HepG2 (cell line): ENCODE results near the gene IFNK. TPM values are rescaled to one million over a fixed set of nuclear protein-coding genes. Genes with fewer than 3 reads are reported as not detected.

ENCODE experiments used
- ATAC-seq: fragments of 200-7000 bp; cut with Tn5 transposase; 3 replicates; pipeline ENCODE4 v1.9.1; 2020; ENCODE audit warnings: mild to moderate bottlenecking, moderate library complexity
- BruUV-seq: library from RNA; stranded (reverse); fragments of 400-500 nt; replicated peaks from 2 replicates; lab custom pipeline; 2021; lab: Mats Ljungman, UMichigan
- CTCF ChIA-PET: fragments of 300-600 bp; formaldehyde crosslinking; extraction: SDS; loops from one replicate; lab custom pipeline; 2021; ENCODE audit warnings: low total read pairs, inconsistent platforms, low intra/inter-chr PET ratio; lab: Yijun Ruan, JAX
- POLR2A ChIA-PET: fragments of 350-600 bp; sonication (Branson Sonifier 250); formaldehyde crosslinking; loops from one replicate; lab custom pipeline; 2020; ENCODE audit warnings: antibody characterized with exemption, inconsistent platforms; lab: Yijun Ruan, JAX
- DNase-seq: peaks from one replicate; pipeline ENCODE4 v3.0.0-alpha.2; 2015; ENCODE audit warnings: low spot score
- FAIRE-seq: peaks from 3 replicates; lab custom pipeline; 2011; peaks lifted over from hg19 to GRCh38; lab: Jason Lieb, UNC
- H2AFZ ChIP-seq: one replicate; pipeline ENCODE4 v1.6.1; 2011; ENCODE audit warnings: low read length, inconsistent platforms
- H3K27ac ChIP-seq: fragments of 300-600 bp; 3 replicates; pipeline ENCODE4 v1.8.0; 2011; ENCODE audit warnings: mixed run types, mild to moderate bottlenecking, mixed read lengths, low read length, inconsistent platforms; ENCODE audit not compliant: insufficient read depth; ENCODE audit errors: extremely low read length
- H3K27me3 ChIP-seq, 2 experiments: fragments of 200-600 bp in 1 of 2; 2 replicates in 1 of 2; 3 replicates in 1 of 2; pipeline versions ENCODE4 v1.6.0 to v1.8.0; 2011; ENCODE audit warnings: low read length in 2 of 2, mild to moderate bottlenecking in 2 of 2, moderate library complexity in 2 of 2, inconsistent platforms in 1 of 2; ENCODE audit not compliant: insufficient read depth in 2 of 2, control insufficient read depth in 1 of 2
- H3K36me3 ChIP-seq, 2 experiments: fragments of 200-600 bp in 1 of 2; replicated peaks in 1 of 2; 2 replicates in 1 of 2; 3 replicates in 1 of 2; pipeline versions ENCODE4 v1.5.1 to v1.8.0; 2011; ENCODE audit warnings: low read length in 2 of 2, inconsistent platforms in 1 of 2; ENCODE audit not compliant: insufficient read depth in 2 of 2, control insufficient read depth in 1 of 2
- H3K4me1 ChIP-seq: 2 replicates; pipeline ENCODE4 v1.5.1; 2012; ENCODE audit warnings: low read length, inconsistent platforms; ENCODE audit not compliant: insufficient read depth
- H3K4me2 ChIP-seq: 2 replicates; pipeline ENCODE4 v1.6.0; 2011; ENCODE audit warnings: low read depth, low read length, inconsistent platforms
- H3K4me3 ChIP-seq, 3 experiments: fragments of 200-600 bp in 1 of 3; sonication (generic), shearing (Covaris generic) in 1 of 3; replicated peaks in 1 of 3; 2 replicates each; pipeline ENCODE4 v1.5.1; 2011 to 2016; ENCODE audit warnings: low read length in 3 of 3, inconsistent platforms in 2 of 3, low read depth in 2 of 3, mild to moderate bottlenecking in 2 of 3, control low read depth in 1 of 3, mixed read lengths in 1 of 3; ENCODE audit not compliant: insufficient read depth in 1 of 3
- H3K79me2 ChIP-seq: one replicate; pipeline ENCODE4 v1.6.1; 2011; ENCODE audit warnings: low read length, inconsistent platforms; ENCODE audit not compliant: insufficient read depth
- H3K9ac ChIP-seq: 2 replicates; pipeline ENCODE4 v1.6.0; 2011; ENCODE audit warnings: mild to moderate bottlenecking, low read depth, low read length, inconsistent platforms; ENCODE audit not compliant: insufficient read depth
- H3K9me3 ChIP-seq: 2 replicates; pipeline ENCODE4 v1.5.1; 2012; ENCODE audit warnings: mild to moderate bottlenecking, low read length
- H4K20me1 ChIP-seq: 2 replicates; pipeline ENCODE4 v1.6.0; 2011; ENCODE audit warnings: inconsistent platforms, mild to moderate bottlenecking, low read length, moderate library complexity; ENCODE audit not compliant: insufficient read depth
- DNMT3B ChIP-seq: conservative IDR thresholded peaks from 2 replicates; pipeline ENCODE4 v1.6.1; 2016; ENCODE audit warnings: missing biosample characterization, control low read depth
- JUND ChIP-seq: sonication (generic); formaldehyde crosslinking; IDR thresholded peaks from 2 replicates; pipeline ENCODE4 v1.8.0; 2022; ENCODE audit warnings: mild to moderate bottlenecking, missing genetic modification reagents
- MIXL1 ChIP-seq: IDR thresholded peaks from 2 replicates; pipeline ENCODE4 v1.6.1; 2016
- NR3C1 ChIP-seq: sonication (generic); formaldehyde crosslinking; IDR thresholded peaks from 2 replicates; pipeline ENCODE4 v1.4.0; 2020; ENCODE audit warnings: missing genetic modification reagents
- RBAK ChIP-seq: sonication (generic); formaldehyde crosslinking; IDR thresholded peaks from 2 replicates; pipeline ENCODE4 v1.5.1; 2020; ENCODE audit warnings: mild to moderate bottlenecking, missing genetic modification reagents
- SNRNP70 ChIP-seq: fragments of 200-400 bp; formaldehyde crosslinking; IDR thresholded peaks from 2 replicates; pipeline ENCODE4 v1.6.1; 2017; ENCODE audit warnings: mild to moderate bottlenecking, low read depth, low read length, moderate library complexity
- TEAD3 ChIP-seq: optimal IDR thresholded peaks from 2 replicates; pipeline ENCODE3; 2016; ENCODE audit warnings: borderline replicate concordance
- THAP11 ChIP-seq: IDR thresholded peaks from 2 replicates; pipeline ENCODE4 v1.6.1; 2016; ENCODE audit warnings: missing biosample characterization, missing genetic modification reagents
- ZBTB20 ChIP-seq: sonication (generic); formaldehyde crosslinking; IDR thresholded peaks from 2 replicates; pipeline ENCODE4 v1.8.1; 2023; ENCODE audit warnings: missing genetic modification reagents, low read depth, mild to moderate bottlenecking, borderline replicate concordance
- ZMYM3 ChIP-seq: sonication (generic); formaldehyde crosslinking; IDR thresholded peaks from 2 replicates; pipeline ENCODE4 v1.5.1; 2020; ENCODE audit warnings: mild to moderate bottlenecking, missing genetic modification reagents
- ZNF333 ChIP-seq: sonication (generic); formaldehyde crosslinking; IDR thresholded peaks from 2 replicates; pipeline ENCODE4 v1.4.0; 2020; ENCODE audit warnings: mild to moderate bottlenecking, missing genetic modification reagents, borderline replicate concordance
- ZNF589 ChIP-seq: sonication (generic); formaldehyde crosslinking; conservative IDR thresholded peaks from 2 replicates; pipeline ENCODE4 v1.8.0; 2022; ENCODE audit warnings: mild to moderate bottlenecking, moderate library complexity, missing genetic modification reagents
- ZNF660 ChIP-seq: sonication (generic); formaldehyde crosslinking; IDR thresholded peaks from 2 replicates; pipeline ENCODE4 v1.5.1; 2020; ENCODE audit warnings: mild to moderate bottlenecking, low read depth, missing genetic modification reagents, borderline replicate concordance
- ZNF747 ChIP-seq: sonication (generic); formaldehyde crosslinking; IDR thresholded peaks from 2 replicates; pipeline ENCODE4 v1.8.1; 2023; ENCODE audit warnings: missing genetic modification reagents, mild to moderate bottlenecking, borderline replicate concordance
- WGBS: methylation state at CpG from one replicate; pipeline ENCODE4 v1.1.6; 2017; ENCODE audit warnings: low lambda C conversion rate; 5-methylcytosine and 5-hydroxymethylcytosine counted together
- in situ Hi-C: cut with HindIII; loops from 2 replicates; pipeline ENCODE4 v1.10.0; 2017; ENCODE audit warnings: low pct_unique_long_range_greater_than_20kb; ENCODE audit not compliant: extremely low pct_ligation_motif_present
- intact Hi-C: fragments of 100-400 bp; cut with micrococcal nuclease; formaldehyde crosslinking; loops from one replicate; pipeline ENCODE4 v1.10.0; 2022; ENCODE audit not compliant: unreplicated experiment
- polyA plus RNA-seq, 8 experiments: library from polyadenylated mRNA; depleted of rRNA in 3 of 8; stranded (reverse) in 7 of 8; unstranded in 1 of 8; fragments of >200 nt; fragmentation: Illumina TruSeq in 4 of 8; extraction: Trizol in 4 of 8; gene quantifications; 2 replicates each; pipeline versions ENCODE4 v1.2.1 to v1.2.3, GENCODE V29; 2011 to 2016; ENCODE audit warnings: low read depth in 4 of 8, missing spikeins in 1 of 8, mixed read lengths in 1 of 8; ENCODE audit not compliant: insufficient read depth in 1 of 8
- total RNA-seq, 5 experiments: library from RNA; depleted of rRNA; stranded (reverse); fragments of >200 nt; fragmentation: Illumina TruSeq; extraction: Trizol; gene quantifications; 2 replicates each; pipeline ENCODE4 v1.2.3, GENCODE V29; 2016; ENCODE audit warnings: low read depth in 1 of 5
- TF ChIP-seq, protein P1 (sequence below): sonication (generic); formaldehyde crosslinking; IDR thresholded peaks from 2 replicates; pipeline ENCODE4 v1.4.0; 2020; ENCODE audit warnings: missing genetic modification reagents, low read depth, mild to moderate bottlenecking, borderline replicate concordance
- TF ChIP-seq, protein P2 (sequence below): IDR thresholded peaks from 2 replicates; pipeline ENCODE4 v1.6.1; 2018; ENCODE audit warnings: missing genetic modification reagents, mild to moderate bottlenecking, missing compliant biosample characterization
- TF ChIP-seq, protein P3 (sequence below): IDR thresholded peaks from 2 replicates; pipeline ENCODE4 v1.6.1; 2016; ENCODE audit warnings: low read depth, missing genetic modification reagents, missing compliant biosample characterization
- TF ChIP-seq, protein P4 (sequence below): sonication (generic); formaldehyde crosslinking; IDR thresholded peaks from 2 replicates; pipeline ENCODE4 v1.5.1; 2020; ENCODE audit warnings: mild to moderate bottlenecking, moderate library complexity, missing genetic modification reagents

The IFNK gene
- total and polyA plus RNA-seq, 2 of the 13 experiments (the other 11 are each of a cell fraction or from before 2014, with no cell fraction given), result not detected

DNA sequence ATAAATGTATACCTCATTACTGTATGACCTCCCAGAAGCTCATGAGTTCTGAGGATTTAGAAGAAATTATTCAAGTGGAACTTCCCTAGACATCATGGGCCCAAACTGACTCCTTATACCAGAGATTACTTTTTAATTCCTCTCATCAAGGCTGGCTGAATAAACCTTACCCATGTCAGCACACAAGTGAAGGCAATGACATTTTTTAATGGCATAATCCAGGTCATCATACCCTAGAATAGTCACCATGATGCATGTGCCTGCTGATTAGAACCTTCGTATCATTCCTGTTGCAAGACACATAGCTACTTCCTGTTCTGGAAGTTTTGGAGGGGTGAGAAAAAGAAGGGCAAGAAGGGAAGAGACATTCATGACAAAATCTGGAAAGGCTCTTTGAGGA, 49.8 kb upstream of the IFNK start:
- intact Hi-C loops, result no loop called here
- Histone ChIP-seq H3K9me3 (no peaks in the 10 kb centered on the region), H3K36me3 (no peaks in the 10 kb centered on the region), H3K27me3 (no peaks in the 10 kb centered on the region), H3K79me2 (no peaks in the 10 kb centered on the region), H3K27ac (no peak overlapping the region), H3K4me1 (no peaks in the 10 kb centered on the region), H3K4me3 (no peak overlapping the region), H2AFZ (no peak overlapping the region), H3K9ac (no peak overlapping the region), H3K4me2 (no peak overlapping the region), H4K20me1 (no peaks in the 10 kb centered on the region)
- TF ChIP-seq, protein P1, sequence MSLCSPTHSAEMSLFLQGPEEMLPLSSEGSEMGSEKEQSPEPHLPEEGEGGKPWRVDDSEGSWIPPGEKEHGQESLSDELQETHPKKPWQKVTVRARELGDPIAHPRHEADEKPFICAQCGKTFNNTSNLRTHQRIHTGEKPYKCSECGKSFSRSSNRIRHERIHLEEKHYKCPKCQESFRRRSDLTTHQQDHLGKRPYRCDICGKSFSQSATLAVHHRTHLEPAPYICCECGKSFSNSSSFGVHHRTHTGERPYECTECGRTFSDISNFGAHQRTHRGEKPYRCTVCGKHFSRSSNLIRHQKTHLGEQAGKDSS (CRISPR knock-in tag), result no peak
- TF ChIP-seq, protein P2, sequence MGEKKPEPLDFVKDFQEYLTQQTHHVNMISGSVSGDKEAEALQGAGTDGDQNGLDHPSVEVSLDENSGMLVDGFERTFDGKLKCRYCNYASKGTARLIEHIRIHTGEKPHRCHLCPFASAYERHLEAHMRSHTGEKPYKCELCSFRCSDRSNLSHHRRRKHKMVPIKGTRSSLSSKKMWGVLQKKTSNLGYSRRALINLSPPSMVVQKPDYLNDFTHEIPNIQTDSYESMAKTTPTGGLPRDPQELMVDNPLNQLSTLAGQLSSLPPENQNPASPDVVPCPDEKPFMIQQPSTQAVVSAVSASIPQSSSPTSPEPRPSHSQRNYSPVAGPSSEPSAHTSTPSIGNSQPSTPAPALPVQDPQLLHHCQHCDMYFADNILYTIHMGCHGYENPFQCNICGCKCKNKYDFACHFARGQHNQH (CRISPR knock-in tag), result no peak
- TF ChIP-seq RBAK (CRISPR knock-in tag) (no peak), DNMT3B (CRISPR knock-in tag) (no peak), ZMYM3 (CRISPR knock-in tag) (no peak), ZNF747 (CRISPR knock-in tag) (no peak), SNRNP70 (no peak), ZNF333 (CRISPR knock-in tag) (no peak), NR3C1 (CRISPR knock-in tag) (no peak), THAP11 (CRISPR knock-in tag) (no peak), MIXL1 (CRISPR knock-in tag) (no peak), ZNF660 (CRISPR knock-in tag) (no peak), TEAD3 (no peak), JUND (CRISPR knock-in tag) (no peak), ZBTB20 (CRISPR knock-in tag) (no peak), ZNF589 (CRISPR knock-in tag) (no peak)
- TF ChIP-seq, protein P3, sequence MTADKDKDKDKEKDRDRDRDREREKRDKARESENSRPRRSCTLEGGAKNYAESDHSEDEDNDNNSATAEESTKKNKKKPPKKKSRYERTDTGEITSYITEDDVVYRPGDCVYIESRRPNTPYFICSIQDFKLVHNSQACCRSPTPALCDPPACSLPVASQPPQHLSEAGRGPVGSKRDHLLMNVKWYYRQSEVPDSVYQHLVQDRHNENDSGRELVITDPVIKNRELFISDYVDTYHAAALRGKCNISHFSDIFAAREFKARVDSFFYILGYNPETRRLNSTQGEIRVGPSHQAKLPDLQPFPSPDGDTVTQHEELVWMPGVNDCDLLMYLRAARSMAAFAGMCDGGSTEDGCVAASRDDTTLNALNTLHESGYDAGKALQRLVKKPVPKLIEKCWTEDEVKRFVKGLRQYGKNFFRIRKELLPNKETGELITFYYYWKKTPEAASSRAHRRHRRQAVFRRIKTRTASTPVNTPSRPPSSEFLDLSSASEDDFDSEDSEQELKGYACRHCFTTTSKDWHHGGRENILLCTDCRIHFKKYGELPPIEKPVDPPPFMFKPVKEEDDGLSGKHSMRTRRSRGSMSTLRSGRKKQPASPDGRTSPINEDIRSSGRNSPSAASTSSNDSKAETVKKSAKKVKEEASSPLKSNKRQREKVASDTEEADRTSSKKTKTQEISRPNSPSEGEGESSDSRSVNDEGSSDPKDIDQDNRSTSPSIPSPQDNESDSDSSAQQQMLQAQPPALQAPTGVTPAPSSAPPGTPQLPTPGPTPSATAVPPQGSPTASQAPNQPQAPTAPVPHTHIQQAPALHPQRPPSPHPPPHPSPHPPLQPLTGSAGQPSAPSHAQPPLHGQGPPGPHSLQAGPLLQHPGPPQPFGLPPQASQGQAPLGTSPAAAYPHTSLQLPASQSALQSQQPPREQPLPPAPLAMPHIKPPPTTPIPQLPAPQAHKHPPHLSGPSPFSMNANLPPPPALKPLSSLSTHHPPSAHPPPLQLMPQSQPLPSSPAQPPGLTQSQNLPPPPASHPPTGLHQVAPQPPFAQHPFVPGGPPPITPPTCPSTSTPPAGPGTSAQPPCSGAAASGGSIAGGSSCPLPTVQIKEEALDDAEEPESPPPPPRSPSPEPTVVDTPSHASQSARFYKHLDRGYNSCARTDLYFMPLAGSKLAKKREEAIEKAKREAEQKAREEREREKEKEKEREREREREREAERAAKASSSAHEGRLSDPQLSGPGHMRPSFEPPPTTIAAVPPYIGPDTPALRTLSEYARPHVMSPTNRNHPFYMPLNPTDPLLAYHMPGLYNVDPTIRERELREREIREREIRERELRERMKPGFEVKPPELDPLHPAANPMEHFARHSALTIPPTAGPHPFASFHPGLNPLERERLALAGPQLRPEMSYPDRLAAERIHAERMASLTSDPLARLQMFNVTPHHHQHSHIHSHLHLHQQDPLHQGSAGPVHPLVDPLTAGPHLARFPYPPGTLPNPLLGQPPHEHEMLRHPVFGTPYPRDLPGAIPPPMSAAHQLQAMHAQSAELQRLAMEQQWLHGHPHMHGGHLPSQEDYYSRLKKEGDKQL, result no peak
- TF ChIP-seq, protein P4, sequence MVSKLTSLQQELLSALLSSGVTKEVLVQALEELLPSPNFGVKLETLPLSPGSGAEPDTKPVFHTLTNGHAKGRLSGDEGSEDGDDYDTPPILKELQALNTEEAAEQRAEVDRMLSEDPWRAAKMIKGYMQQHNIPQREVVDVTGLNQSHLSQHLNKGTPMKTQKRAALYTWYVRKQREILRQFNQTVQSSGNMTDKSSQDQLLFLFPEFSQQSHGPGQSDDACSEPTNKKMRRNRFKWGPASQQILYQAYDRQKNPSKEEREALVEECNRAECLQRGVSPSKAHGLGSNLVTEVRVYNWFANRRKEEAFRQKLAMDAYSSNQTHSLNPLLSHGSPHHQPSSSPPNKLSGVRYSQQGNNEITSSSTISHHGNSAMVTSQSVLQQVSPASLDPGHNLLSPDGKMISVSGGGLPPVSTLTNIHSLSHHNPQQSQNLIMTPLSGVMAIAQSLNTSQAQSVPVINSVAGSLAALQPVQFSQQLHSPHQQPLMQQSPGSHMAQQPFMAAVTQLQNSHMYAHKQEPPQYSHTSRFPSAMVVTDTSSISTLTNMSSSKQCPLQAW (CRISPR knock-in tag), result no peak
- in situ Hi-C loops, result no loop called here
- BruUV-seq, result no TSS peak
- WGBS, result 71% methylated on average over 1 of the region's 1 CpG
- ChIA-PET CTCF (no interaction called here), POLR2A (no interaction called here)
- FAIRE-seq, result no peak
- no peak for ATAC-seq
- DNase-seq, result no peak
